Hepatocyte (in vitro differentiated cells): ENCODE data around the gene CNBD2. TPM values are rescaled to one million over a fixed set of nuclear protein-coding genes. Genes with fewer than 3 reads are reported as not detected.
"Not testable (repeated sequence)": the region's sequence is repeated elsewhere in the genome, so short reads cannot be mapped to it uniquely, and the experiment has no call there.

Source experiments
- DNase-seq: peaks from one replicate; pipeline ENCODE4 v3.0.0-alpha.2; 2016; ENCODE audit warnings: low spot score
- H2AFZ ChIP-seq: fragments of 200-600 bp; sonication (generic); 2 replicates; pipeline ENCODE4 v1.6.0; 2016; ENCODE audit warnings: antibody characterized with exemption, mild to moderate bottlenecking
- H3K27ac ChIP-seq: fragments of 200-600 bp; sonication (generic); 2 replicates; pipeline ENCODE4 v1.5.1; 2016; ENCODE audit warnings: mild to moderate bottlenecking
- H3K27me3 ChIP-seq: fragments of 200-600 bp; sonication (generic); 2 replicates; pipeline ENCODE4 v1.6.1; 2016
- H3K36me3 ChIP-seq: fragments of 200-600 bp; sonication (generic); replicated peaks from 2 replicates; pipeline ENCODE4 v1.5.1; 2016; ENCODE audit warnings: low read depth; ENCODE audit not compliant: insufficient read depth
- H3K4me1 ChIP-seq: fragments of 200-600 bp; sonication (generic); 2 replicates; pipeline ENCODE4 v1.5.1; 2016; ENCODE audit warnings: mild to moderate bottlenecking, moderate library complexity; ENCODE audit not compliant: insufficient read depth
- H3K4me2 ChIP-seq: fragments of 200-600 bp; sonication (generic); 2 replicates; pipeline ENCODE4 v1.6.0; 2016
- H3K4me3 ChIP-seq: fragments of 200-600 bp; sonication (generic); 2 replicates; pipeline ENCODE4 v1.5.1; 2016; ENCODE audit warnings: mild to moderate bottlenecking
- H3K79me2 ChIP-seq: fragments of 200-600 bp; sonication (generic); 2 replicates; pipeline ENCODE4 v1.6.0; 2017; ENCODE audit warnings: mild to moderate bottlenecking
- H3K9me2 ChIP-seq: fragments of 200-600 bp; sonication (generic); replicated peaks from 2 replicates; pipeline ENCODE4 v1.6.0; 2017; ENCODE audit warnings: mild to moderate bottlenecking; ENCODE audit not compliant: insufficient read depth
- H3K9me3 ChIP-seq: fragments of 200-600 bp; sonication (generic); 2 replicates; pipeline ENCODE4 v1.5.1; 2016; ENCODE audit warnings: low read depth, mild to moderate bottlenecking
- H4K20me1 ChIP-seq: fragments of 200-600 bp; sonication (generic); 2 replicates; pipeline ENCODE4 v1.6.0; 2016; ENCODE audit warnings: mild to moderate bottlenecking; ENCODE audit not compliant: insufficient read depth, poor library complexity, severe bottlenecking
- EZH2 ChIP-seq: fragments of 200-600 bp; sonication (generic); IDR thresholded peaks from 2 replicates; pipeline ENCODE4 v1.6.1; 2016; ENCODE audit warnings: antibody characterized with exemption, mild to moderate bottlenecking, borderline replicate concordance
- EZH2phosphoT487 ChIP-seq: fragments of 200-600 bp; sonication (generic); IDR thresholded peaks from one replicate; pipeline ENCODE4 v1.6.1; 2018; ENCODE audit warnings: antibody characterized with exemption, mild to moderate bottlenecking, low read depth, moderate library complexity; ENCODE audit not compliant: unreplicated experiment, severe bottlenecking
- WGBS: methylation state at CpG from one replicate; pipeline ENCODE4 v1.1.6; 2016; ENCODE audit warnings: low lambda C conversion rate; ENCODE audit errors: missing lambda C conversion rate; 5-methylcytosine and 5-hydroxymethylcytosine counted together
- polyA plus RNA-seq: library from polyadenylated mRNA; unstranded; fragments of >200 nt; fragmentation: Nextera tagmentation; extraction: Ambion mirVana; gene quantifications from 2 replicates; pipeline ENCODE4 v1.2.1, GENCODE V29; 2016
- total RNA-seq: library from RNA; depleted of rRNA; stranded (reverse); fragments of >200 nt; gene quantifications from 2 replicates; pipeline ENCODE4 v1.2.3, GENCODE V29; 2014
- TF ChIP-seq, protein P1 (sequence below): fragments of 200-600 bp; sonication (generic); IDR thresholded peaks from 2 replicates; pipeline ENCODE4 v1.5.1; 2016; ENCODE audit warnings: antibody characterized with exemption, mild to moderate bottlenecking; ENCODE audit not compliant: poor library complexity

CNBD2 gene
- total and polyA plus RNA-seq, 2 experiments from 2014 or later, result 4.7 TPM; not detected in 1

GRCh38 chr20:35994994-35995453 is 26.6 kb downstream of the CNBD2 start:
- H3K4me3 ChIP-seq, result no peak overlapping the region
- TF ChIP-seq, protein P1, sequence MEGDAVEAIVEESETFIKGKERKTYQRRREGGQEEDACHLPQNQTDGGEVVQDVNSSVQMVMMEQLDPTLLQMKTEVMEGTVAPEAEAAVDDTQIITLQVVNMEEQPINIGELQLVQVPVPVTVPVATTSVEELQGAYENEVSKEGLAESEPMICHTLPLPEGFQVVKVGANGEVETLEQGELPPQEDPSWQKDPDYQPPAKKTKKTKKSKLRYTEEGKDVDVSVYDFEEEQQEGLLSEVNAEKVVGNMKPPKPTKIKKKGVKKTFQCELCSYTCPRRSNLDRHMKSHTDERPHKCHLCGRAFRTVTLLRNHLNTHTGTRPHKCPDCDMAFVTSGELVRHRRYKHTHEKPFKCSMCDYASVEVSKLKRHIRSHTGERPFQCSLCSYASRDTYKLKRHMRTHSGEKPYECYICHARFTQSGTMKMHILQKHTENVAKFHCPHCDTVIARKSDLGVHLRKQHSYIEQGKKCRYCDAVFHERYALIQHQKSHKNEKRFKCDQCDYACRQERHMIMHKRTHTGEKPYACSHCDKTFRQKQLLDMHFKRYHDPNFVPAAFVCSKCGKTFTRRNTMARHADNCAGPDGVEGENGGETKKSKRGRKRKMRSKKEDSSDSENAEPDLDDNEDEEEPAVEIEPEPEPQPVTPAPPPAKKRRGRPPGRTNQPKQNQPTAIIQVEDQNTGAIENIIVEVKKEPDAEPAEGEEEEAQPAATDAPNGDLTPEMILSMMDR, result peak; percentile 96
- TF ChIP-seq EZH2, result no peak
- H2AFZ ChIP-seq, result no peak overlapping the region
- H3K4me1 ChIP-seq, result no peaks in the 10 kb centered on the region
- DNase-seq, result peak; percentile 92
- no peaks in the 10 kb centered on the region for H3K9me2 ChIP-seq
- H3K4me2 ChIP-seq, result no peak overlapping the region
- no peaks in the 10 kb centered on the region for H3K36me3 ChIP-seq
- 2% methylated on average over 6 of the region's 6 CpGs for WGBS
- no peaks in the 10 kb centered on the region for H4K20me1 ChIP-seq
- H3K27ac ChIP-seq, result no peak overlapping the region
- H3K27me3 ChIP-seq, result no peaks in the 10 kb centered on the region
- H3K9me3 ChIP-seq, result no peaks in the 10 kb centered on the region
- no peaks in the 10 kb centered on the region for H3K79me2 ChIP-seq

- H4K20me1 ChIP-seq, H3K79me2 ChIP-seq, DNase-seq, H3K4me1 ChIP-seq, H3K9me2 ChIP-seq, H3K4me3 ChIP-seq, H3K36me3 ChIP-seq, H3K4me2 ChIP-seq, H3K27ac ChIP-seq, H3K9me3 ChIP-seq, H3K27me3 ChIP-seq, H2AFZ ChIP-seq: not testable (repeated sequence)
- WGBS, result 94% methylated on average over 8 of the region's 8 CpGs
Observed at GRCh38 chr20:35996492-35996891, 28.1 kb downstream of the CNBD2 start.

DNA sequence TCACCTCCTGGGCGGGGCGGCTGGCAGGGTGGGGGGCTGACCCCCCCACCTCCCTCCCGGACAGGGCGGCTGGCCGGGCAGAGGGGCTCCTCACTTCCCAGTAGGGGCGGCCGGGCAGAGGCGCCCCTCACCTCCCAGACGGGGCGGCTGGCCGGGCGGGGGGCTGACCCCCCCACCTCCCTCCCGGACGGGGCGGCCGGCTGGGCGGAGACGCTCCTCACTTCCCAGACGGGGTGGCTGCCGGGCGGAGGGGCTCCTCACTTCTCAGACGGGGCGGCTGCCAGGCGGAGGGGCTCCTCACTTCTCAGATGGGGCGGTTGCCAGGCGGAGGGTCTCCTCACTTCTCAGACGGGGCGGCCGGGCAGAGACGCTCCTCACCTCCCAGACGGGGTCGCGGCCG is 32.9 kb downstream of the CNBD2 start:
- H3K4me3 ChIP-seq, H3K27me3 ChIP-seq, H3K4me1 ChIP-seq, H3K27ac ChIP-seq, H4K20me1 ChIP-seq, H3K36me3 ChIP-seq, H2AFZ ChIP-seq, H3K79me2 ChIP-seq, H3K9me2 ChIP-seq, H3K9me3 ChIP-seq, DNase-seq, H3K4me2 ChIP-seq: not testable (repeated sequence)
- WGBS, result no CpG with 5 or more reads among the region's 34 CpGs

DNA sequence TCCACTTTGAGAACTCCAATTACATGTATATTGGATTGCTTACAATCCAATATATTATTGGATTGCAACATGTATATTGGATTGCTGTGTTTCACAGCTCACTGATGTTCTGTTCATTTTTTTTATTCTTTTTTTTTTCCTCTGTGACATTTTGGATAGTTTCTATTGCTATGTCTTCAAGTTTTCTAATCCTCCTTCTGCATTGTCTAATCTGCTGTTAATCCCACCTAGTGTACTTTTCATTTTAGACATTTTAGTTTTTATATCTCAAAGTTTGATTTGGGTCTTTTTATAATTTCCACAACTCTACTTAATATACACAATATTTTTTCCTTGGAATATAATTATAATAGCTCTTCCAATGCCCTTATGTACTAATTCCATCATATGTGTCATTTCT is 34.5 kb downstream of the CNBD2 start:
- Histone ChIP-seq H3K27ac (no peak overlapping the region), H3K9me3 (no peaks in the 10 kb centered on the region), H3K9me2 (no peaks in the 10 kb centered on the region), H3K4me1 (no peaks in the 10 kb centered on the region), H3K36me3 (no peaks in the 10 kb centered on the region), H3K27me3 (no peaks in the 10 kb centered on the region), H3K79me2 (no peaks in the 10 kb centered on the region), H3K4me2 (no peak overlapping the region), H4K20me1 (no peaks in the 10 kb centered on the region), H2AFZ (no peak overlapping the region), H3K4me3 (no peak overlapping the region)
- TF ChIP-seq EZH2, result no peak
- no peak for TF ChIP-seq EZH2phosphoT487
- TF ChIP-seq, protein P1, result no peak
- no peak for DNase-seq

- Histone ChIP-seq H3K9me3 (no peaks in the 10 kb centered on the region), H3K36me3 (no peaks in the 10 kb centered on the region), H3K4me3 (no peak overlapping the region), H4K20me1 (no peaks in the 10 kb centered on the region), H3K4me1 (no peaks in the 10 kb centered on the region), H3K27me3 (no peaks in the 10 kb centered on the region), H3K4me2 (no peak overlapping the region), H3K79me2 (no peaks in the 10 kb centered on the region), H3K9me2 (no peaks in the 10 kb centered on the region), H3K27ac (no peak overlapping the region), H2AFZ (no peak overlapping the region)
- no peak for DNase-seq
- 73% methylated on average over 1 of the region's 1 CpG for WGBS
- TF ChIP-seq EZH2phosphoT487 (no peak), EZH2 (no peak)
- TF ChIP-seq, protein P1, result no peak
Observed at GRCh38 chr20:36004045-36004444, 35.7 kb downstream of the CNBD2 start.
